GM18870 (cell line): Measurements from ENCODE around the gene PFN3.
"Not testable (repeated sequence)": the region's sequence is repeated elsewhere in the genome, so short reads cannot be mapped to it uniquely, and the experiment has no call there.

Experiments used
- ATAC-seq: cut with Tn5 transposase; IDR thresholded peaks from one replicate; pipeline ENCODE4 v1.9.1; 2021; ENCODE audit warnings: moderate library complexity; ENCODE audit not compliant: unreplicated experiment

The PFN3 gene

DNA sequence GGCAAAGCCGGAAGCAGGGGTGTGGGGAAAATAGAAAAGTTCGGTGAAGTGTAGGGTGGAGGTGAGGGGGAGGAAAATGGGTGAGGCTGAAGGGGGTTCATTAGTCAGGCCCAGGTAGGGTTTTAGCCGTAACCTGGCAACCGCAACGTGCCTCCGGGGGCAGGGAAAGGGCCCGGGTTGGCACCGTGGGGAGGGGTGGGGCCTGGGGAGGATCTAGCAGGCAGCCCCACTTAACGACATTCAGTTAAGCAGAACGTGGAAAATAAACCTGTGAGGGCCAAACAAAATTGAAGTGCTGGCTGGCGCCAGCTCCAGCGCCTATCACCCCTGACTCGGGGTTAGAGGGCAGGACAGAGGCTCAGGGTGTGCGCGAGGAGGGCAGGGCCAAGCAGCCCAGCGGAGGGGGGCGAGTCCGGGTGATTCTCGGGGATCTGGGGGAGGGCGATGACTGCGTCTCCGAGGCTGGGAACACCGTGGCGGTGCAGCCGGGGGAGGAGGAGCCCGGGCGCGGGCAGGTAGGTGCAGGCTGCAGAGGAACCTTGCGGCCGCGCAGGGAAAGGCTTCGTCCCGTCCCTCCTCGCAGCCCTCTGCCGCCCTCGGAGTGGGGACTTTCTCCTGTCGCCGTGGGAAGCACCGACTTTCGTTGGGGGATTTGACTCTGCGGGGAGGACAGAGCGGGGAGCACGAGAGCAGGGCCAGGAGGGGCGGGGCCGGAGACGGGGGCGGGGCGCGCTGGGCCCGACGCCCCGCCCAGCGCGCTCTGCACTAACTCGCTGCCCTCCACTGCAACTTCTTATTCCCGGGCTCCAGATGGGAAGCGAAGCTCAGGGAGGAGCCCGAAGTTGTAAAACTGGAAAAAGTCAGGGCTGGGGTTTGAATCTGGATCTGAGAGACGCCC is 37.6 kb downstream of the PFN3 start:
- no peak for ATAC-seq

DNA sequence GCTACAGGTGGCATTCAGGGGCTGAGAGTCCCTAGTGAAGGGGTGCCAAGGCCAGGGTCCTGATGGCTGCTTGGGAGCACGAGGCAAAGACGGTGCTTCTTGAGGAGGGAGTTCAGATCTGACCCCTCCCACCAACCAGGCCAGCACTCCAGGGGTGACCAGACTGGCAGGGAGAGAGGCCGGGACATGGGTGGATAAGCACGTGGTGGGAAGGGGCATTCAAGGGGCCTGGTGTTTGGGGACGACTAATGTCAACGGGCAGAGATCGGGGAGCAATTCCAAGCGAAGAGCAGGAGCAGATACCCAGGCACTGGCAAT is 38.2 kb downstream of the PFN3 start:
- ATAC-seq = no peak

DNA sequence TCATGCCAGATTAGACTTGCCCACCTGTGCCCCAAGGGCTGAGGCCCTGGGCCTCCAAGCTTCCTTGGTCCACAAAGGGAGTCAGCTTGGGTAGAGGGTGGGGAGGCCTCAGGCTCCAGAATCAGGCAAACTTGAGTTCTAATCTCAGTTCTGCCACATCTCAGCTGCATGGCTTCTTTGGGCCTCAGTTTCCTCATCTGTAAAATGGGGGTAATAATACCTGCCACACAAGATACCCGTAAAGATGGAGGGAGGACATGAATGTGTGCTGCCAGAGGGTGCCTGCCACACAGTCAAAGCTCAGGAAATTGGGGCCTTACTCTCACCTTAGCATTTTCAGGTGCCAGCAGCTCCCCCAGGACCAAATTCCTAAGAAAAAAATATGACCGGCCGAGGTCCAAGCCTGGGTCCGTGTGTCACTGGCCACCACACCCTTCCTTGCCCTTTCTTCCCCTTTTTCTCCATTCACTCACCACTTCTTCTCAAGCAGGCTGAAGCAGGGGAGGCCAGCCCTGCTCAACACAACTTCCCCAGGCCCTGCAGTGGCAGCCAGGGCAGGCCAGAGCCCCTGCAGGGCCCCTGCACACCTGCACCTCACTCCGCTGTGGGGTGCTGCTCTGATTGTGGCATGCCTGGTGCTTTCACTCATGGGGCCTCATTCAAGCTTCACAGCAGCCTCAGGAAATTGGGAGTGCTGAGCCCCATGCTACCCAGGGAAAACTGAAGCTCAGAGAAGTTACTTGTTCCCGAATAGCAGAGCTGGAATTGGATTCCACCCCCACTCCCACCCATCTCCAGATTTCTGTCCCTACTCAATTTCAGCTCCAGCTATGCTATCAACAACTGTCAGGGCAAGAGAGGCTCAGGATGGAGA is 38.8 kb downstream of the PFN3 start:
- no peak for ATAC-seq

DNA sequence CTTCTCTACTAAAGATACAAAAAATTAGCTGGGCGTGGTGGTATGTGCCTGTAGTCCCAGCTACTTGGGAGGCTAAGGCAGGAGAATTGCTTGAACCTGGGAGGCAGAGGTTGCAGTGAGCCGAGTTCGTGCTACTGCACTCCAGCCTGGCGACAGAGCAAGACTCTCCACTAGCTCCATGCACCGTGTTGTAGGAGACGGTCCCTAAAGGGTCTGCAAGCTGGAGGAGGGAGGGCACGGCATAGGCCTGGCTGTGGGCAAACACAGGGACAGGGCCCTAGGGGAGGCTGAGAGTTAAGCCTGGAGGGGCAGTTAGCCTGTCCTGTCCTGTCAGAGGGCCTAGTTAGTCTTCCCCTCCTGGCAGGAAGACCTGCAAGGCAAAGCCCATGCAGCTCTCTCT is 39.7 kb downstream of the PFN3 start:
- not testable (repeated sequence) for ATAC-seq

DNA sequence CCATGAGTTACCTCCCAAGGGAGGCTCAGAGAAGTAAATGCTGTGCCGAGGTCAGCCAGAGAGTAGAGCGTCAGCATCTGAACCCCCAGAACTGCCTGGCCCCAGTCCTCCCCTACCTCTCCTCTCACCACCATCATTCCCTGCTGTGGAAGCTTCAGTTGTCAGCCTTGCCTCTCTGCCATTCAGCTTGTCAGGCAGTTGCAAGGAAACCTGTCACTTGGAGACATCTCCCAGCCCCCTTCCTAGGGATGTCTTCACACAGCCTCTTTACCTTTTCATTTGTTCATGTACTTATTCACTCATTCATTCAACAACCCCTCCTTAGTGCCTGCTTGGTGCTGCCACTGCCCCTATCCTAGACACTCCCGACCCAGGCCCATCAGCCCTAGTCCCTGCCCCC is 40.6 kb downstream of the PFN3 start:
- no peak for ATAC-seq

DNA sequence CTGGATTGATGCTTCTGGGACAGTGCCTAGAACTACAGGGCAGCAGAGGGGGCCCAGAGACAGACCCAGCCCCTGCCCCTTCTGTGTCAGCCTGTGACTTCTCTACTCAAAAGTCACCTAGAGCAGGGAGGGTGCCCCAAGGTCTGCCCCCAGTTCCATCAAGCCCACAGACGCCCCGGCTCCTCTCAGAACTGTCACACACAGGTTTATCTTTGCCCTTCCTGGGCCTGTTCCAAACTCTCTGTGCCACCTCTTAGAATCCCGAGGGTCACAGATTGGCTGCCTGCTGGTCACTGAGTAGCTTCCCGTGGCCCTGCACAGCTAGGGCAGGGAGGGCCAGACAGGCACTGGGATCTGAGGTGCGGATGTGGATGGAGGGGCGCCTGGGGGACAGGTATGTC is 41.0 kb downstream of the PFN3 start:
- no peak for ATAC-seq

DNA sequence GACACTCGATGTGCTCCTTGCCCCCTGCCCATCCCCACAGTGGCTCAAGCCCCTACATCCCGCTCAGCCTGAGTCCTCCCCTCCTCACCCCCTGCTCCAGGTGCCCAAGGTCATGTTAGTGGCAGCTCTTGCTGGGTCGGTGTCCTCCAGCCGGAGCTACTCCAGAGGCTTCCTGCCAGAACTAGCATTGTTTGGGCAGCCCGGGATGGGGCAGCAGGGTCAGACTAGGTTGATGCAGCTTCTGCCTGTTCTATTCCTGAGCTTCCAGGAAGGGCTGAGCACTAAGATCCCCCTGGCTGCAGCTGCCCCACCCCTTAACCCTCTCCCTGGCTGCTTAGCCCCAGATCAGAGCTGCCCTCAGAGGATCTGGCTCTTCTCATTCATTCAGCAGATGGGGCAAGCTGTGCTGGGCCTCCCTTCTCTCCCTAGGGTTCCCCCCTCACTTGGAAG is 42.1 kb downstream of the PFN3 start:
- no peak for ATAC-seq

DNA sequence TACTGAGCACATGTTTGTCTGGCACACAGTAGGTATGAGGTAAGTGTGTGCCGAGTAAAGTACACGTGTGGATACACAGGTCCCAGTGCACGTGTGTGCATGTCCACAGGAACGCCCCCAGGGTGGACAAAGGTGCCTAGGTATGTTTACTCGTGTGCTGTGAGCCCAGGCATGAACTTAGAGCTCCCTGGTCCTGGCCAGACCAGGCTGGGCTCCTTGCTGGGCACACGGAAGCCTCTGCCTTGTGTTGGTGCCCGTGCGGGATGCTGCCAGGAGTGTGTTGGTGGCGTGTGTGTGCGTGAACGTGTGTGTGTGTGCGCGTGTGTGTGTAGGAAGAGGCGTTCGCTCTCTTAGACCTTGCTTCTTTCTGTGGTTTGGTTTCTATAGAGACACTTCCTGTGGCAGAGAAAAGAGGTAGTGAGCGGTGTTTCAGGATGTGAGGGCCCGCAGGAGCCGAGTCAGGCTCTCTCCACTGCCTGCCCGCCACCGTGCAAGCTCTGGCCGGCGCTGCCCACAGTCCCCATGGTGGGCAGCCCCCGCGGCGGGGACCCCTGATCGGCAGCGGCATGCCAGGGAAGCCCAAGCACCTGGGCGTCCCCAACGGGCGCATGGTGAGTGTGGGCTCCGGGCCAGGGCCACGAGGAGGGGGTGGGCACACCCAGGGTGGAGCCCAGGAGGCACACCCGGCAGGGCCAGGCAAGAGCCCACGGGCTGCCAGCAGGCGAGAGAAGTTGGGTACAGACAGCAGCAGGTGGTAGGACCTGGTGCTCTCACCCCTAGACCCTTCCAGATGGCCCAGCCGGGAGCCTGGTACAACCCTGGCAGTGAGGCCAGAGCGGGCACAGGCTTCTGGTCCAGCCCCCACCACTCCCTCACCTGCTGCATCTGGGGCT is 42.8 kb downstream of the PFN3 start, which contains the start of gene RGS14:
RGS14 (plus strand) TSS at position 466 of the 893 bp plus-strand sequence; CDS start at position 567, 101 bp downstream.
- peak; percentile 87 for ATAC-seq

DNA sequence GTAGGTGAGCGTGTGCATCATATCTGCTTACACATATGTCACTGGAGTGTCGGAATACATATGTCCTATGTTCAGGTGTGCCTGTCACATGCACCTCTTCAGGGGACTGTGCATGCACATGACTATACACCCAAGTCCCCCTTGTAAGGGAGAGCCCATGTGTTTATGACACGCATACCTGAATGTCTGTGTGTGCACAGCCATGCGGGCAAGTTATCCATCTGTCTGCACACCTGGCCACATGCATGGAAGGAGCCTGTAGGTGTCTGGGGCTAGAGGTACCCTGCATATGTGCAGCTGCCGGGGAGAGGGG is 43.4 kb downstream of the PFN3 start:
- no peak for ATAC-seq

DNA sequence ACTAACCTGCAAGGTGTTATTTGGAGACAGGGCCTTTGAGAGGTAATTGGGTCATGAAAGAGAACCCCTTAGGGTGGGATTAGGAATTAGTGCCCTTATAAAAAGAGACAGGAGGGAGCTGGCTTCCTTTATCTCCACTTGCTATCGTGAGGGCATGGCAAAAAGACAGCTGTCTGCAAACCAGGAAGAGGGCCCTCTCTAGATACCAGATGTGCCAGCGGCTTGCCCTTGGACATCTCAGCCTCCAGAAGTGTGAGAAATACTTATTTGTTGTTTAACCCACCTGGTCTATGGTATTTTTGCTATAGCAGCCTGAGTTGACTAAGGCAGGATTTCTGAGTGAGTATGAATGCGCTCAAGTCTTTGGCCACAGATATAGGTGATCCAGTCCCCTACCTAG is 43.7 kb downstream of the PFN3 start:
- ATAC-seq = no peak

DNA sequence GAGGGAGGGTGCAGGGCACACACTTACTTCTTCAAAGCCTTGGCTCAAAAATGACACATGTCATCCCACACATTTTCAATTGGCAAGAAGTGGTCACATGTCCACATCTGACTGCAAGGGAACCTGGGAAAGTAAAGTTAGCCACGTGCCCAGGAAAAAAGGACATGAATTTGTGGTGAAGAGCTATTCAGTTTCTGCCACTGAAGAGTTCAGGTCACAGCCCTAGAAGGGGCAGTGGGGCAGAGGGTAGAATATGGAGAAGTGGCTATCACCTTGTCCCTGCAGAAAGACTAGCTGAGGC is 44.6 kb downstream of the PFN3 start:
- no peak for ATAC-seq

DNA sequence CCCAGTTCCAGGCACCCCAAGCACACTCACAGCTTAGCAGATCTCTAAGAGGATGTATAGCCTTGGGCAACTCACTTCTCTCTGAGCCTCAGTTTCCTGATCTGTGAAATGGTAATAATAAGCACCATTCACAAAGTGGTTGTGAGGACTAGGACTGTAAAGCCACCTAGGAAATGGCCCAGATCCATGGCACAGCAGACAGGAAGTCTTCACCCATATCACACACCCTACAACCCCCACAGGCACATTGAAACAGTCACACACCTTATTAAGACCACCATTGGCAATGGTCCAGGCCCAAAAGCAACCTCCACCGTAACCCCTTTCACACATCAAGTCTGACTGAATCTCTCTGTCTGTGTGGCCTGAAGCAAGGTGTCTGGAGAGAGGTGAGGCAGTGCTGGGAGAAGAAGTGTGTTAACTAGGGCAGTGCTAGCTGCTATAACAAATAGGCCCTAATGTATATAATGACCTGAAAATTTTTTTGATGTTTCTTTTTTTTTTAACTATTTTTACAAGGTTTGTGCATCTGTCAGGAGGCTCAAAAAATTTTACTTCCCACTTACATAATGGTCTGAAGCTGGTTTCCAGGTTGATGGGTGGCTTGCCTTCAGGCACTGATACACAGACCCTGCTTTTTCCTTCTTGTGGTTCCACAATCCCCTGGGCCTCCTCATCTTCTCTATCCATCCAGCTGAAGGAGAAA is 45.1 kb downstream of the PFN3 start:
- no peak for ATAC-seq

DNA sequence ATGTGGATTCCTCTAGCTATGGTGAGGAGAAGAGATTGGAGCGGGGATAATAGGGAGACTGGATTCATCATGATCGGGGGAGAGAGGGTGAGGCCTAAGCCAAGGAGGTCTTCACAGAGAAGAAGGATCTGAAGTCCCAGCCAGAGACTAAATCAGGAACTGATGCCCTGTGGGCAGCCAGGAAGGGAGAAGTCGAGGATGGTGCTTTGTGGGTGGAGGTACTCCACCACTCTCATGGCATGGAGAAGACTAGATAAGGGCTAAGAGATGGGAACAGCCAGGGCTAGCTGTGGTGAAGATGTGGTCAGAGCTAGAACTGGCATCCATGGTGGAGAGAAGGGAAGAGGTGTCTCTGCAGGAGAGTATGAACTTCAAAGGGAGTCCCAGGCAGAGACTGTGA is 45.8 kb downstream of the PFN3 start:
- ATAC-seq = no peak

DNA sequence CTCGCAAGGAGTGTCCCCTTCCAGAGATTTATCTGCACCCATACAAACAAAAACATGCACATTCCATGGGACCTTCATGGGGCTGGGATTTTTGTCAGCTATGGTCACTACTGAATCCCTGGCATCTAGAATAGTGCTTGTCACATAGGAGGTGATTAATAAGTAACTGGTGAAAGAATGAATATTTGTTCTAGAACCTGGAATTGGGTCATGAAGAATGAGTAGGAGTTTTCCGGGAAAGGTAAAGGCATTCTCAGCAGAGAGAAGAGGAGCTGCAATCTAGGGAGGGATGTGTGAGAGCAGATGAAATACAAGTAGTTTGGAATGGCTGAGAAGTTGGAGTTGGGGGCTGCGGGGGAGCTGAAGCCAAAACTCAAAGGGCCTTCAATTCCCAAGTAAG is 46.2 kb downstream of the PFN3 start:
- no peak for ATAC-seq

DNA sequence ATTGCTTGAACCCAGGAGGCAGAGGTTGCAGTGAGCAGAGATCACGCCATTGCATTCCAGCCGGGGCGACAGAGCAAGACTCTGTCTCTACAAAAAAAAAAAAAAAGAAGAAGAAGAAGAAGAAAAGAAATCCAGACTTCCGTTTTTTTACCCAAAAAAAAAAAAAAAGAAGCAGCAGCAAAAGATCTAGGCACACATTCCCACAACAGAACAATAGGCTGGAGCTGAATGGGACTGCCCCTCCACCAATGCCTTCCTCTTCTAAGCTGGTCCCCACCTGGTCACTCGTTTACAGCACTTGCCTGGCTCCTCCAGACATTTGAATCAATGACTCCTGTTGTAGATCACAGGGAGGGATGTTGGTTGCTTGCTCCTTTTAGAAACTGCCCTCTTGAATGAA is 47.4 kb downstream of the PFN3 start:
- ATAC-seq = no peak

DNA sequence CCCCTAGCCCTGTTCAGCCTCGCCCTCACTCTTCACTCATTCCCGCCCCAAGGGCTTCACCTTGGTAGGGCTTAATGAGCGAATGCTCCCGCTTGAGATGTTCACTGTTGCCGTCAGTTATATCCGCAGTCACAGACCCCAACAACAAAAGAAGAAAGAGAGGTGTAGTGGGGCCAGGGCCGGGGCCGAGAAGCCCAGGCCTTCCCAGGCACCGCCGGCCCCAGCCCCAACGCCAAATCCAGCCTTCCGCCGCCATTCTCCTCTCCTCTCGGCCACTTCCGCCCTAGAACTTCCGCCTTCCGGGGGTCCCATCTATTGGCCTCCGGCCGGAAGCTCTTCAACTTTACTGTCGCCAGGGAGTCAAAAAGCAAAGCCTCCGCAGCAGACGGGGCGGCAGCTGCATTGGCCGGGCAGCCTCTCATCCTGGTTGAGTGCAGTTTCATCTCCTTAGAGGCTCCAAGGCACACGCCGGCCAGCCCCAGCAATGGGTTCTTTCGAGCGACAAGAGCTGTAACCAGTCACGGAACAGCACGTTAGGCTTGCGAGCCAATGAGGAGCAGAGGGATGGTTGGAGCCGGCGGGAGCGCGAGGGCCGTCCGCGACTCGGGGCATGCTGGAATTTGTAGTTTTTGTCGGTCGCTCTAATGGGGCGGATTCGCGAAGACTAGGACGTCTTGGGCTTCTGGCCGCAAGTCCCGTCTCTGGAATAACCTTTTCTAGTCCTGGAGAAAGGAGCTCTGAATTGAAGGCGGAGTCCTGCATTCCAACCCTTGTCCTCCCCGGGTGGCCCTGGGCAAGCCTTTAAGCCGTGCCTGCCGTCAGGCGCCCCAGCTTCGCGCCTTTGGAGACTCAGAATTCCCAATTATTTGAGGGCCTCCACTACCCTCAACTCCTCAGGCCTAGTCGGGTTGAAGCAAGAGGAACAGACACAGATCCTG is 48.8 kb downstream of the PFN3 start, which contains the start of gene LMAN2:
LMAN2 (minus strand) TSS at position 277 of the 938 bp plus-strand sequence; CDS start at position 256, 21 bp downstream.
- ATAC-seq = peak; percentile 89

DNA sequence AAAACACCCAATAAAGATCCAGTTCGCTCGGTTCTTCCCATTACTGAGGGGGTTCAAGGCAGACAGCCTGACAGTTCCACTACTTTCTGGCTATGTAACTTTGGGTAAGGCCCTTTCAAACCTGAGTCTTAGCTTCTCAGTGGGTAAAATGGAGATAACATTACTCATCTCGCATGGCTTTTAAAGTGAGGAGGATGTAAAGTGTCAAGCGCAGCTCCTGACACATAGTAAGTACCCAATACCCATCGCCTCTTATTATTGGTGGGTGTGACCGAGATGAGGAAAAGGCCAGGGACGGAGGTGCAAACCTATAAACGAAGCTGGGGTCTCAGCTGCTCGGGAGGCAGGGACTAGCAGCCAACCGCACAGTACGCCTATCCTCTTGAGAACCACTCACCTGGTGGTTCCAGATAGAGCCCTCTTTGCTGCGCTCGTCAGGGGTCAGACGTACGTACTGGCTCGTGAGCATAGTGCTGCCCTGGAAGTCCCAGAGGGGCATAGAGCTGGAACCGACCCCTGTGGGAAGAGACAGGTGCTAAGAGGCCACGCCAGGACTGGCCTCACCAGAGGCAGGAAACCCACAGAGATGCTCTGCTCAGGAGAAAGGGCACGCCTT is 49.6 kb downstream of the PFN3 start:
- ATAC-seq = no peak
